Activated CD4-positive, alpha-beta T cell treated with anti-CD3 and anti-CD28 coated beads, Interleukin-2, amount 50 U/mL, for 4 hours (primary cell): ENCODE results near the gene OR5A1.
"Not testable (repeated sequence)": the region's sequence is repeated elsewhere in the genome, so short reads cannot be mapped to it uniquely, and the experiment has no call there.

Source experiments
- DNase-seq, 2 experiments: peaks; one replicate each; pipeline ENCODE4 v3.0.0-alpha.2; 2020

Gene OR5A1

DNA sequence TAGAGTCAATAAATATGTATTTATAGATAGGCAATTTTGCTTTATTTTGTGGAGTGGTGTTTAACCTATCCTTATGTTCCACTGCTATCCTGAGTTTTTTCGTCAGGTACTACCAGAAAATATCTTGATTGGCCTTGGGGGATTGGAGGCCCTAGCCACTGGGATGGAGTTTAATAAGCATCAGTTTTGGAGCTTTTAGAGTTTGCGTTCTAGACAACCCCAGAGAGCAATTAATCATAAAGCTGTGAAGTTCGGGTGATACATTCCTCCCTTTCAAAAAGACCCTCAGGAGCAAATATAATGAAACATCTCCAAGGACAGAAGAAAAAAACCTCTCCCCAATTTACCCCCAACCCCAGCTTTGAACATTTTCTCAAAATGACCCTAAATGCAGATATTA, at the start of gene OR5A1:
Gene OR5A1, plus strand, starts transcription at position 301 of the 400 bp plus-strand sequence. CDS start 6,700 bp downstream, outside the sequence.
- DNase-seq: no peak

DNA sequence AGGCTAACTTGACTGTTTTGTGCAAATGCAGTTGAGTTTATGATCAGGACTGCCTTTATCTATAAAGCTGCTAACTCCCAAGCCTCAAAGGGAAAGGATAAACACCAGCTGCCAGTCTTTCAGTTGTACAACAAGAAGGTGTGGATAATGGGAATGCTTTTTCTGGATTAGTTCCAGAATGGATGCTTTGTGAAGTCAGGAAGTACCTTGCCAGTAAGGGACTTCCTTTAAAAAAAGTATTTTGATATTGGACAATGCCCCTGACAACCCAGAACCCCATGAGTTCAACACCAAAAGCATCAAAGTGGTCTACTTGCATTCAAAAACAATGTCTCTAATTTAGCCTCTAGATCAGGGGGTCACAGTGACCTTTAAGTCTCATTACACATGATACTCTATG, 42.1 kb upstream of the OR5A1 start:
- DNase-seq: no peak

DNA sequence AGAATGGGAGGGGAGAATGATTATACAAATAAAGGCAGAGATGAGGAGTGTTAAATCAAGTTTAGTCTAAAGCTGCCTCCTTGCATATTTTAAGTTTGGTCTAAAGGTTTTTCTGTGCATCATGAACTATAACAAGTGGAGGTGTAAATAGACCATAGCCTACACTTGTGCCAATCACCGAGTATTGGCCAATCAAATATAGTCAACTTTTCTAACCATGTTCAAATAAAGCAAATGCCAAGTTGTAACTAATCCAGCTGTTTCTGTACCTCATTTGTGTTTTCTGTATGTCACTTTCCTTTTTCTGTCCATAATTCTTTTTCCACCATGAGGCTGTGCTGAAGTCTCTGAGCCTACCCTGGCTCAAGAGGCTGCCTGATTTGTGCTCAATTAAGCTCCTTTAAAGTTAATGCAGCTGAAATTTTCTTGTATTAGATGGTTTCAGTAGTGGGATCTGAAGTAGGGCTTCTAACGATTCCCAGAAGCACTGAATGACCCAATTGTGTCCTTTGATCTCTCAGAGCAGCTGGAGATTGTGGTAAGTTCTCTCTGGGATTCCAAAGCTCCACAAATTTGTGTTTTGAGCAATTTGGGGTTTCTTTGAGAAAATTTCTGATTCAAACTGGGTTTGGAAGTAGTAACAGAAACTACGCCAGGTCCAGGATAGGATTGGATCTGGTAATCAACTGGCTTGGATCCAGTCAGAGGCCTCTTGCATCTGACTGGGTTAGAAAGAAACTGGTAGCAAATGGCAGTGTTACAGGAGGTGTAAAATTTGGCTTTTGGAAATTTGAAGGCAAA, 35.6 kb upstream of the OR5A1 start:
- DNase-seq: no peak

DNA sequence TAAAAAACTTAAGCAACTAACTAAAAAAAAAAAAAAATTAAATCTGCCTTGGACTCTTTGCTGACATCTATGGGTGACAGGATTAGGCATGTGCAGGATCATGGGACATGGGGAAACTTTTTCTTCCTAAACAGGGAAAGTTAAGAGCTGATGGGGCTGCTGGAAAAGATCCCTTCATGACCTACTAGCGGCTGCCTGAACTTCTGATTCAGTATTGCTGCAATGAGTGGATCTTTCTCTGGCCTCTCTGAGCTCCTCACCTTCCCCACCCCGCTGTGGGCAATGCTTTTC, 35.1 kb upstream of the OR5A1 start:
- DNase-seq: no peak

DNA sequence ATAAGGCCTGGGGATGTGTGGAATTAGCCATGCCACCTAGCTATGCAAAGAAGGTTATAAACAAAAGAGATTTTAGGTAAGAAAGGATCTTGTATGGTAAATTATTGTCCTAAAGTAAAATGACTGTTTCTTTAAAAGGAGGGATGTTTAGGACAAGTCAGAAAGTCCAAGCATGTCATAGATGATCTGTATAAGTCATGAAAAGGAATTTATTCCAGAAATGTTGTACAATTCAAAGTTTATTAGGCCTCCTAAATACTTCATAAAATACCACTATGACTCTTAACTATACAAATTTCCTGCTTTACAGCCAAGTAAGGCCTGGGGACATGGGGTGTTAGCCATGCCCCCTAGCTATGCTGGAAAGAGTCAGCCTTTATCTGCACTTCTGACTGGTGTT, 32.7 kb upstream of the OR5A1 start:
- DNase-seq: no peak

DNA sequence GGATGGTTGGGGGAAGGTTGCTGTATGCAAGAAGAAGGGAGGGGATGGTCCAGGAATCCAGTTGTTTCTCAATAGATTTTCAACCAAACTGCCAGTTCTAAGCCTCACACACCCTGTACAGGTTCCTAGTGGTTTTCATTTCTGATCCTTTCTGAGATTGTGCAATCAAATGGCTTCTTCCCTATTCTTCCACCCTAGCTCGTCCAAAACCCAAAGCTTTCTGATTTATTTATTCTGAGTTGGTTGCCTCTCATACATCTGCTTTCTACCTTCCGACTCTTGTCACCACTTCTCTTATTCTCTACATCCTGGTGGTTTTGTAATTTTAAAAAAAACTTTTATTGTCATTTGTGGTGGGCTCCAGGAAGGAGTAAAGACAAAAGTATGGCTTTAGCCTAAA, 22.6 kb upstream of the OR5A1 start:
- DNase-seq: no peak

DNA sequence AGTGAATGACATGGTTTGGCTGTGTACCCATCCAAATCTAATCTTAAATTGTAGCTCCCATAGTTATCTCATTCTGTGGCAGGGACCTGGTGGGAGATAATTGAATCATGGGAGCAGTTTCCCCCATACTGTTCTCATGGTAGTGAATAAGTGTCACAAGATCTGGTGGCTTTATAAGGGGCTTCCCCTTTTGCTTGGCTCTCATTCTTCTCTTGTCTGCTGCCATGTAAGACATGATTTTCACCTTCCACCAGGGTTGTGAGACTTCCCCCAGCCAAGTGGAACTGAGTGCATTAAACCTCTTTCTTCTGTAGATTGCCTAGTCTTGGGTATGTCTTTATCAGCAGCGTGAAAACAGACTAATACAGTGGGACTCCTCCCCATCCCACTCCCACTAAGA, 21.2 kb upstream of the OR5A1 start:
- no peak for DNase-seq

DNA sequence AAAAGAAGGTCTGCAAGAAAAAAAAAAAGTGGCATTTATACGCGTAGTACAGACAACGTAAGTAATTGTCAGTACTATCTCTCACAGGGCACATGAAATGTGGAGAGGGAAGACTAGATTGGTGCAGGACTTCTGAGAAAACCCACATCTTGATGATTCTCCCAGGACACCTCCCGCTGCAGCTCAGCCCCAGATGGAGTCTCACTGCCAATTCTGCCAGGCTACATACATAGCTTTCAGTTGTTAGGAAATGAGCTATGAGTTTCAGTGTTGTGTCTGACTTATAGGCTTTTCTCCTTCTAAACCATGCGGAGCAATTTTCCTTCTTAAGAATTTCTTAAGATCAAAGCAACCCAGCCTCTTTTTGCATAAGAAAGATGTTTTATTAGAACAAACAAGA, 19.7 kb upstream of the OR5A1 start:
- no peak for DNase-seq

DNA sequence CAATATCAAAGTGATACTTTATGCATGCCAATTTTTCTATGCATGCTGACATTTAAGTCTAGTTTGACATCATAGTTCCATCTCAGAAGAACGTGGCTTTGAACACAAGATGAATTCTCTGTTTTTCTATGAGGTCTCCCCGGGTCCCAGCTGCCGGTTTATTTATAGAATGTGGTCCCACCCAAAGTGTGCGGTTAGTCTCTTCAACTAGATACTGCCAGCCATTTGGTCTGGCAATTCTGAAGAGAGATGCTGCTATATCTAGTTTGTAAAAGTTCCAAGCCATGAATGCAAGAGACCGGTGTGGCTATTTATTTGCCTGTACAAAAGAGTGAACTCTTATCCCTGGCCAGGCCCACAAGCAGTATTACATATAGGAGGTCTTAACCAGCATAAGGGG, 19.2 kb upstream of the OR5A1 start:
- DNase-seq: no peak

DNA sequence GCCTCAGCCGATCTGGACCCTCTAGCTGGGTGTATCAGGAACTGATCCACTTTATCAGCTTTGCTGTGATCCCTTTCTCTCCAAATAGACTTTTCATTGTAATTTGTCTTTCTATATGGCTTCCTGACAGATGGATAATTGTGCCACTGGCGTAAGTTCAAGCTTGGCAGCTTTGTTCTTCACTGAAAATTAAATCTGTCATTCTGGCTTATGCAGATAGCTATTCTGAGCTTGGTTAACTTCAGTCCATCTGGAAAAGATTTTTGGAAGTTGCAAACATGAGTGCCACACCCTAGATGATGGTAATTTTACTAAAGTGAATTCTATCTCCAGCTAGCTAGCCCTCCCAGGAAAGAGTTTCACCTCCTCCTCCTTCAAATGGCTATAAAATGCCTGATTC, 18.1 kb upstream of the OR5A1 start:
- DNase-seq: no peak

DNA sequence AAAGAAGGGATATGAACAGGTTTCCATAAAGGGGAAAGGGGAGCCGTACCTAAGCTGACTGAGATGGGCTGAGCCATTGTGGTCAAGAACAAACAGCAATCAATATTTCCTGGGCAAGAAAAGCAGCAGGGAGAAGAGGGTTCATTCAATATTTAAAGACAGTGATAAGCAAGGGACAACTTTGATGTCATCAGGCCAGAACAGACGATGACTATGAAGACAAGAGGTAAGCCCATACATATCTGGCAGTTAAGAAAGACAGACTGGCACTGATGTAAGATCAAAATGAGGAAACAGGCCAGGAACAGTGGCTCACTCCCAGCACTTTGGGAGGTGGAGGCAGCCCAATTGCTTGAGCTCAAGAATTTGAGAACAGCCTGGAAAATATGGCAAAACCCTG, 12.4 kb upstream of the OR5A1 start:
- no peak for DNase-seq

DNA sequence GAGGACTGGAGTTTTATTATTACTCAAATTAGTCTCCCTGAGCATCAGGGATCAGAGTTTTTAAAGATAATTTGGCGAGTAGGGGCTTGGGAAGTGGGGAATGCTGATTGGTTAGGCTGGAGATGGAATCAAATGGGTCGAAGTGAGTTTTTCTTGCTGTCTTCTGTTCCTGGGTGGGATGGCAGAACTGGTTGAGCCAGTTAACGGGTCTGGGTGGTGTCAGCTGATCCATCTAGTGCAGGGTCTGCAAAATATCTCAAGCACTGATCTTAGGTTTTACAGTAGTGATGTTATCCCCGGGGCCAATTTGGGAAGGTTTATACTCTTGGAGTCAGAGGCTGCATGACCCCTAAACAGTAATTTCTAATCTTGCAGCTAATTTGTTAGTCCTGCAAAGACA, 11.1 kb upstream of the OR5A1 start:
- no peak for DNase-seq

DNA sequence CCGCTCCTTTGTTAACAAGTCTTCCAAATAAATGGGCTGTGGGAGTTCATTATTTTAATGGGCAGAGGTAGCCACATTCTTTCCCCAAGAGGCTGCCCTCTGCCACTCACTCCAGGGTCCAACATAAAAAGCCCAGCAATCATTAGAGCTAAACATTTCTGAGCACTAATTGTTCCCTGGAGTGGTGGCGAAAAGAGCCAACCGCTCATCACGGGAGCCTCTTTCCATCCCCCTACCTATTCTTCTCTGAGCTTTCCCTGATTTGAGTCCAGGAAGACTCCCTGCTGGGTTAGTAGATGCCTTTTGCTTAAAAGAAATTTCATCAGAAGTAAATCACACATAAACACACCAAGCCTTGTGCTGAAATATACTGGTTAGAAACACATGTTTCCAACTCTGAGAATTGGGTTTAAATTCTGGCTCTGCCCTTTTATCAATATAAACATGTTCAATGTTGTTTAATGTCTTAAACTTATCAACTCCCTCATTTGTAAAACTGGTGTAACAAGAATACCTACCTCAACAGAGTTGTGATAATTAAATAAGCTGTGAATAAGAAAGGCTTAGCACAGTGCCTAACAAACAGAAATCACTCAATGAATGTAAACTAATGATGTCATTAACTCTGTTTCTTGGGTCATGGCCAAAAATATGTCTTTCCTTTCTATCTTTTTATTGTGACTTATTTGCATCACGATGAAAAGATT, 9.8 kb upstream of the OR5A1 start, which contains the start of gene OR5A2:
Gene OR5A2, minus strand, starts transcription at position 53 of the 707 bp plus-strand sequence. CDS start 3,460 bp downstream, outside the sequence.
- no peak for DNase-seq

DNA sequence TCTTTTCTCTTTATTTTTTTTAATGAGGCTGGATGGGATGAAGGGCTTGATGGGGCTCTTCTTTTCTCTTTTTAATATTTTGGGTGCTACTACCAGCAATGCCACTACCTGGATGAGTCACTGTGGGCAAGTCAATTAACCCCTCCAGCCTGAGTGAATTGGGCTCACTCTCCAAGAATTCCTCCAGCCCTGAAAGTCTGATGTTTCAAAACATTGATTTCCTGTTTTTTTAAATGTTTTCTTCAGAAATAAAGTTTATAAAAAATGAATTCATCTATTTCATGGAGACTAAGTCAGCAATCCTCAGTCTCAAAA, 9.2 kb upstream of the OR5A1 start:
- no peak for DNase-seq

DNA sequence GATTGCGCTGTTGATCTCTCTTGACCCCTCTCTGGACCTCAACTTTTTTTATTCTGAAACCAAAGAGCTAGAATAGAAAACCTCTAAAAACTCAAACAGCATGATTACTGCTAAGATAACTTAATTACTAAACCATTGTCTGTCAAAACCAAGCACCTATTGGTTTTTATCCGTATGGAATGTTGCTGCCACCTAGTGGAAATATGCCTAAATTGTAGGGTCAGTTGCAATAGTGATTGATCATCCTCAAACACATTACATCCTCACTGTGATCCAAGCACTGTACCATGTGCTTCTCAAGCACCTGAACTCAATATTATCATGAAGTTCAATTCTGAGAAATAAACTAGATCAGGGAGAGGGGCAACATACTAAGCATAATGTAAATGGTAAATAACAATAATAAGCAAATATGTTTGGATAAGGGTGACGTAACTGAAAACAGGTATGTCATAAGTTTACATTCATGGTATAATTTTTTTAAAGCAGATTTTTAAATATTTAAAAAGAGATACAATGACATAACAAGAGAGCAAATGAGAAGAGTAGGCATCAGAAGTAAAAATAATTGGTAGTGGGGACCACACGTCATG, 6.2 kb upstream of the OR5A1 start:
- DNase-seq: peak; percentile 1 to 3

DNA sequence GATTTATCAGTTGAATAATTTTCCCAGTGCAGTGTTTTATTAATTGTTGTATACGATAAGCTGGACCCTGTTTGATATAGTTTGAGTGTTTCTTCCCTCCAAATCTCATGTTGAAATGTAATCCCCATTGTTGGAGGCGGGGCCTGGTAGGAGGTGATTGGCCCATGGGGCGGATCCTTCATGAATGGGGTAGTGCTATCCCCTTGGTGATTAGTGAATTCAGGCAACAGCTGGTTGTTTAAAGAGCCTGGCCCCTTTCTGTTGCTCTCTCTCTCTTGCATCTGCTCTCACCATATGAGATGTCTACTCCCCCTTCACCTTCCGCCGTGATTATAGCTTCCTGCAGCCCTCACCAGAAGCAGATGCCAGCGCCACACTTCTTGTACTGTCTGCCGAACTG, 1.5 kb downstream of the OR5A1 start:
- DNase-seq: no peak

DNA sequence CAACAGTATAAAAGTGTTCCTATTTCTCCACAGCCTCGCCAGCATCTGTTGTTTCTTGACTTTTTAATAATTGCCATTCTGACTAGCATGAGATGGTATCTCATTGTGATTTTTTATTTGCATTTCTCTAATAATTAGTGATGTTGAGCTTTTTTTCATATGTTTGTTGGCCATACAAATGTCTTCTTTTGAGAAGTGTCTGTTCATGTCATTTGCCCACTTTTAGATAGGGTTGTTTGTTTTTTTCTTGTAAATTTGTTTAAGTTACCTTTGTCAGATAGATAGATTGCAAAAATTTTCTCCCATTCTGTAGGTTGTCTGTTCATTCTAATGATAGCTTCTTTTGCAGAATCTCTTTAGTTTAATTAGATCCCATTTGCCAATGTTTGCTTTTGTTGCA, 9.4 kb downstream of the OR5A1 start:
- DNase-seq: not testable (repeated sequence)

DNA sequence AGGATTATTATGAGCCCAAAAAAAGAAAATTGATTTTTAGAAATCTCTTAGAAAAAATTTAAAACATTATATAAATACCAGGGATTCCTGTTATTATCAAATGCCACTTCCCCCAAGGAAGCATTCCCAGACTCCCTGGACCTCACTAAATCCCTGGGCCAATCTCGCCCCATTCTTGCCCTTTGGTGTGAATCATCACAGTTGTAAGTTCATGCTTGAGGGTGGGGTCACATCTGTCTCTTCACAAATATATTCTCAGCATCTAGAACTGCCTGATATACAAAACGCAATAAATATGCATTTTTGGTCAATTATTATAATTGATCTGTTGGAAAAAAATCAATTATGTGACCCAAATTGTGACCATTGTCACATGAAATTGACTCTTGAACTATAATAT, 12.2 kb downstream of the OR5A1 start:
- no peak for DNase-seq

DNA sequence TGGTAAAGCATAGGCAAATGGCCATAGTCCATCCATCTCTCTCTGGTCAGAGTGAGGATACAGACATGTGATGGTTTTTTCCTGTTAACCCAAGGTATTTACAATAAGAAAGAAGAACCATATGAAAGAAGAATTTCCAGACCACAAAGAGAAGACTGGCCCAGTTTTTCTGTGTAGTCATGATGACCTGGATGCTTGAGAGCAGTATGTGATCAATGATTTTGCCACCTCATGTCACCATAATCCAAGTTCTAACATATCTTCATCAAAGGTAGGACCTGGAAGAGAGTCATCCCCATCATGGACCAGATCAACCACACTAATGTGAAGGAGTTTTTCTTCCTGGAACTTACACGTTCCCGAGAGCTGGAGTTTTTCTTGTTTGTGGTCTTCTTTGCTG, 20.4 kb downstream of the OR5A1 start, which contains the start of gene OR4D6:
Gene OR4D6, plus strand, starts transcription at position 301 of the 400 bp plus-strand sequence. Its CDS starts 0 bp downstream, at position 301.
- no peak for DNase-seq

DNA sequence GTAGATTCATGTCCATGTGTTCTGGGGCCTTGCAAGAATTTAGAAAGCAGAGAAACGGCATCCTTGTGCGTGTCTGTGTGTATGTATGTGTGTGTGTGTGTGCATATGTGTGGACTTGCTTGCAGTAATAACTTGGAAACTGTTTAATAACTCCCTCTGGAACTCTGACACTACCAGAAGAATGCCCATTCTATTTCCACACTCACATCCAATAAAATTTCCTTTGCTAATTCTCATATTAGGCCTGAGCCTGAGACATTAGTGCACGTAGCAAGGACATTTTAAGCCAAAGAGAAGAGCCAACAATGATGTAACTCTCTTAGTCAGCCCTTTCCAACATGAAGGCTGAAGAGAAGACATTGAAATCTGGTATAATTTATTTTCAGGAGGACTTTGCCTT, 23.6 kb downstream of the OR5A1 start:
- DNase-seq: no peak

DNA sequence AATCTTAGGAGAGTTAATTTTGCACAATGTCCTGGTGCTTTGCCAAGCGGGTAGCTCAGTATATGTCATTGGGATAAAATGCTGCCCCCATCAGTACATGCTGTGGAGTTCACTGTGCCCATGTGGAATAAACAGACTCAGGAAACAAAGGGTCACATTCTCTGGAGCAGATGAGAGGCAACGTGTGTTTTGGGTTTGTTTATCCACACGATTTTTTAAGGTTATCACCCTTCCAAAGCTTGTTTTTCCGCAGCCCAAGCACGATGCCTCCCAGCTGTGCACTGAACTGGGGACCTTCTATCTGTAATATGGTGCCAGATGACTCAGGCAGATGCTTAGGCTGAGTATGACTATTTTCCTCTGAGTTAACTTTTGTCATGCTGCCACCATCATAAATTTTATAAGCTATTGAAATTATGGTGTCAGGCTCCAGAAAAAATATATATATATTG, 26.9 kb downstream of the OR5A1 start:
- no peak for DNase-seq

DNA sequence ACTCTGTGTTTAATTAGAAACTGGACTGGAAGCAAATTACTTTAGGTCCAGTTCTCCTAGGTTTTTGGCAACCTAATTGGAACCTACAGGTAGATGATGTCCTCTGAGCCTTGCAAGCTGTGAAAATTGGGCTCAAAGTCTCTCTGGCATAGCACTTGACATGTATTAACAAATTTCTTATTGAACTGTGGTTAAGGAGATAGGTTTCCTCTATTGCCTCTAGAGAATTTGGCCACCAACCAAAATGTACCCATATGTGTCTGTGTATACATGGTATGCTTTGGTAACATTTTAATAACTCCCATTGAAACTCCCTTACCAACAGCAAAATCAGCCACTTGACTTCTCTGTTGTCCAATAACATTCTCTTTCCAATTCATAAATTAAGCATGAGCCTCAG, 36.7 kb downstream of the OR5A1 start, which contains the start of gene OR4D10:
Gene OR4D10, plus strand, starts transcription at position 301 of the 400 bp plus-strand sequence. CDS start 4,115 bp downstream, outside the sequence.
- no peak for DNase-seq

DNA sequence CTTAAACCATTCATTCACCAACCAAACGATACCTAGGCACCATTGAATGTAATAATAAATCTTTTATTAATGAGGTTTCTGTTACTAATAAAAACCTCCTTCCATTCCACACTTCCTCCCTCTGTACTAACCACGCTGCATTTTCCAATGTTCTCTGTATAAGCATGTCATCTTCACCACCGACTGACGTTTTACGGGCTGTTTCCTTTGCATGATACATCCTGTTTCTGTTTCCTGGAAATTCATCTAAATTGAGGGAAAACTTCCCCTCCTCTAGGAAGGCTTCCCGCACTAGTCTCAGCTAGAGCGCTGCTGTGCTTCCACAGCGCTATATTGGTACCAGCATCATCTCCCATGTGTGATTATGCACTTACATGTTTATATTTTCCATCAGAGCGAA, 38.9 kb downstream of the OR5A1 start:
- no peak for DNase-seq

DNA sequence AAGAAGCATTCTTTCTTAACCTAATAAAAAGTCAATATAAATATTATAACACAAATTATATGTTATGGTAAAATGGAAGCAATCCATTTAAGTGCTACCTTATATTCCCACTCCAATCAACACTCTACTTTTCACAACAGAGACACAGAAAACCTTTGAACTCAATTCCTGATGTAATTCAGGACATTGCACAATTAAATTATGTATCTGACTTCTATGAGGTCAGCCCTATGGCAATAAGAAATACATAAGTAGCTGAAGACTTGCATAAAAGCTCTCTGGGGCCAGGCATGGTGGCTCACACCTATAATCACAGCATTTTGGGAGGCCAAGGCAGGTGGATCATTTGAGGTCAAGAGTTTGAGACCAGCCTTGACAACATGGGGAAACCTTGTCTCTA, 43.6 kb downstream of the OR5A1 start:
- DNase-seq: no peak
